Liver (tissue), 9 donors: ENCODE data around the gene PSMD6. TPM values are rescaled to one million over a fixed set of nuclear protein-coding genes. Genes with fewer than 3 reads are reported as not detected.

ENCODE experiments used
- DNase-seq: peaks from one replicate; pipeline ENCODE4 v3.0.0-alpha.2; 2017; ENCODE audit warnings: low spot score
- H3K27ac ChIP-seq, 2 donors: one replicate each; pipeline ENCODE4 v1.7.0; 2013; ENCODE audit warnings: inconsistent platforms in 2 of 2, low read length in 2 of 2, control low read depth in 1 of 2, low read depth in 1 of 2, mild to moderate bottlenecking in 1 of 2
- H3K27me3 ChIP-seq, 4 donors: one replicate each; pipeline versions ENCODE4 v1.6.1 to v1.7.0; 2013; ENCODE audit warnings: low read length in 3 of 4, inconsistent platforms in 1 of 4, mild to moderate bottlenecking in 1 of 4, moderate library complexity in 1 of 4; ENCODE audit not compliant: control insufficient read depth in 4 of 4, insufficient read depth in 4 of 4
- H3K36me3 ChIP-seq, 4 donors: one replicate each; pipeline versions ENCODE4 v1.6.1 to v1.7.0; 2013; ENCODE audit warnings: low read length in 3 of 4, mild to moderate bottlenecking in 3 of 4, low read depth in 1 of 4, moderate library complexity in 1 of 4; ENCODE audit not compliant: control insufficient read depth in 4 of 4, insufficient read depth in 3 of 4
- H3K4me1 ChIP-seq, 4 donors: one replicate each; pipeline versions ENCODE4 v1.6.1 to v1.7.0; 2013; ENCODE audit warnings: low read length in 3 of 4, mild to moderate bottlenecking in 3 of 4, moderate library complexity in 1 of 4; ENCODE audit not compliant: control insufficient read depth in 4 of 4, insufficient read depth in 4 of 4
- H3K4me3 ChIP-seq, 3 donors: one replicate each; pipeline versions ENCODE4 v1.6.1 to v1.7.0; 2013; ENCODE audit warnings: low read length in 3 of 3, control low read depth in 1 of 3, low read depth in 1 of 3, mild to moderate bottlenecking in 1 of 3
- H3K9ac ChIP-seq, 2 donors: one replicate each; pipeline ENCODE4 v1.7.0; 2013; ENCODE audit warnings: low read length in 2 of 2, mild to moderate bottlenecking in 2 of 2, moderate library complexity in 2 of 2, control low read depth in 1 of 2, low read depth in 1 of 2
- H3K9me3 ChIP-seq, 4 donors: one replicate each; pipeline versions ENCODE4 v1.6.1 to v1.7.0; 2013; ENCODE audit warnings: low read length in 3 of 4; ENCODE audit not compliant: control insufficient read depth in 4 of 4
- FOXA1 ChIP-seq: IDR thresholded peaks from 2 replicates; pipeline ENCODE4 v1.6.1; 2016; ENCODE audit warnings: antibody characterized with exemption
- FOXA2 ChIP-seq: IDR thresholded peaks from 2 replicates; pipeline ENCODE4 v1.6.1; 2016; ENCODE audit warnings: antibody characterized with exemption
- GABPA ChIP-seq, 2 donors: IDR thresholded peaks in 1 of 2; conservative IDR thresholded peaks in 1 of 2; 2 replicates each; pipeline ENCODE4 v1.6.1; 2016; ENCODE audit warnings: antibody characterized with exemption in 2 of 2, mild to moderate bottlenecking in 1 of 2, moderate library complexity in 1 of 2
- HNF4A ChIP-seq, 2 donors: conservative IDR thresholded peaks; 2 replicates each; pipeline ENCODE4 v1.6.1; 2016; ENCODE audit warnings: antibody characterized with exemption in 2 of 2, mild to moderate bottlenecking in 2 of 2
- HNF4G ChIP-seq: IDR thresholded peaks from 2 replicates; pipeline ENCODE4 v1.6.1; 2016; ENCODE audit warnings: antibody characterized with exemption
- JUND ChIP-seq, 2 donors: IDR thresholded peaks; 2 replicates each; pipeline ENCODE4 v1.6.1; 2016; ENCODE audit warnings: antibody characterized with exemption in 2 of 2
- NR2F2 ChIP-seq: IDR thresholded peaks from 2 replicates; pipeline ENCODE4 v1.6.1; 2016; ENCODE audit warnings: antibody characterized with exemption
- RAD21 ChIP-seq, 2 donors: IDR thresholded peaks; 2 replicates each; pipeline ENCODE4 v1.6.1; 2016; ENCODE audit warnings: antibody characterized with exemption in 2 of 2, mild to moderate bottlenecking in 2 of 2
- RXRA ChIP-seq, 2 donors: IDR thresholded peaks; 2 replicates each; pipeline ENCODE4 v1.6.1; 2017 to 2018; ENCODE audit warnings: antibody characterized with exemption in 2 of 2, mild to moderate bottlenecking in 1 of 2
- SP1 ChIP-seq: IDR thresholded peaks from 2 replicates; pipeline ENCODE4 v1.6.1; 2018; ENCODE audit warnings: antibody characterized with exemption, mild to moderate bottlenecking
- TAF1 ChIP-seq: conservative IDR thresholded peaks from 2 replicates; pipeline ENCODE4 v1.6.1; 2016; ENCODE audit warnings: antibody characterized with exemption, mild to moderate bottlenecking
- YY1 ChIP-seq: IDR thresholded peaks from 2 replicates; pipeline ENCODE4 v1.6.1; 2016; ENCODE audit warnings: antibody characterized with exemption, mild to moderate bottlenecking
- ZBTB33 ChIP-seq: IDR thresholded peaks from 2 replicates; pipeline ENCODE4 v1.6.1; 2016; ENCODE audit warnings: antibody characterized with exemption
- WGBS: extraction: QIAGEN DNeasy Blood & Tissue Kit; methylation state at CpG from one replicate; pipeline ENCODE4 v1.1.7; 2013; 5-methylcytosine and 5-hydroxymethylcytosine counted together
- polyA plus RNA-seq, 2 donors: library from polyadenylated mRNA; stranded (reverse) in 1 of 2; unstranded in 1 of 2; fragments of 200-250 nt in 1 of 2; fragments of >200 nt in 1 of 2; fragmentation: Nextera tagmentation in 1 of 2; extraction: Ambion mirVana in 1 of 2; gene quantifications; one replicate each; pipeline versions ENCODE4 v1.2.1 to v1.2.3, GENCODE V29; 2013 to 2015
- total RNA-seq, 2 donors: library from RNA; depleted of rRNA; stranded (reverse); fragments of >200 nt; gene quantifications; one replicate each; pipeline ENCODE4 v1.2.3, GENCODE V29; 2014
- TF ChIP-seq, protein P1 (sequence below): IDR thresholded peaks from 2 replicates; pipeline ENCODE4 v1.6.1; 2016; ENCODE audit warnings: antibody characterized with exemption, mild to moderate bottlenecking
- TF ChIP-seq, protein P2 (sequence below): IDR thresholded peaks from 2 replicates; pipeline ENCODE4 v1.6.1; 2016; ENCODE audit warnings: antibody characterized with exemption
- TF ChIP-seq, protein P3 (sequence below): IDR thresholded peaks from 2 replicates; pipeline ENCODE4 v1.6.1; 2016; ENCODE audit warnings: antibody characterized with exemption
- TF ChIP-seq, protein P4 (sequence below): fragments of 150-350 bp; IDR thresholded peaks from 2 replicates; pipeline ENCODE4 v1.5.1; 2017; ENCODE audit warnings: improper control_type of control experiment, low read depth, low read length; ENCODE audit not compliant: missing input control
- donor health status: healthy.
- donor health status: healthy.
- donor health status: healthy.
- donor health status: healthy.
- donor health status: healthy.

The PSMD6 gene
- total and polyA plus RNA-seq, 4 donors, result 49.3 to 72.7 (median 54.9) TPM

DNA sequence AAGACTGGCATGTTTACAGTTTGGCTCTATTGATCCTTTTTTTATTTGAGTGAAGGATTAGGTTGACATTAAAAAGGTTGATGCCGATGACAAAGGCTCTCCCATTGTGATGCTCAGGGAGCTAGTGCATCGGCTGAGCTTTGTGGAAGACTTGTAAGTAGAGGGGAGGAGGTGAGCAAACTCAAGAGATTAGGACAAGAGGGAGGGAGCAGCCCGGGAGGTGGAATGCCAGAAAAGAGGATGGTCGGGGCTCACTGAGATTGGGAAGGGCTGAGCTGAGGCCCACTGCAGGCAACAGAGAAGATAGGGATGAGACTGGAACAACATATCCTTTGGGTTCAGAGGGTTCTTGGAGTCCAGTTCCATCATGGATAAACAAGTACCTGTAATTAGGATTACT, 26.5 kb upstream of the PSMD6 start:
- no peak overlapping the region for H3K4me3 ChIP-seq
- no peak for DNase-seq
- no peaks in the 10 kb centered on the region for H3K4me1 ChIP-seq
- no peak overlapping the region for H3K27ac ChIP-seq
- 59% methylated on average over 4 of the region's 4 CpGs for WGBS
- H3K9me3 ChIP-seq, result no peaks in the 10 kb centered on the region
- H3K9ac ChIP-seq, result no peak overlapping the region
- H3K36me3 ChIP-seq, result no peaks in the 10 kb centered on the region
- H3K27me3 ChIP-seq, result peaks cover 0 to 10% (median 0%) of the 10 kb centered on the region in 4 donors
- TF ChIP-seq, protein P1, sequence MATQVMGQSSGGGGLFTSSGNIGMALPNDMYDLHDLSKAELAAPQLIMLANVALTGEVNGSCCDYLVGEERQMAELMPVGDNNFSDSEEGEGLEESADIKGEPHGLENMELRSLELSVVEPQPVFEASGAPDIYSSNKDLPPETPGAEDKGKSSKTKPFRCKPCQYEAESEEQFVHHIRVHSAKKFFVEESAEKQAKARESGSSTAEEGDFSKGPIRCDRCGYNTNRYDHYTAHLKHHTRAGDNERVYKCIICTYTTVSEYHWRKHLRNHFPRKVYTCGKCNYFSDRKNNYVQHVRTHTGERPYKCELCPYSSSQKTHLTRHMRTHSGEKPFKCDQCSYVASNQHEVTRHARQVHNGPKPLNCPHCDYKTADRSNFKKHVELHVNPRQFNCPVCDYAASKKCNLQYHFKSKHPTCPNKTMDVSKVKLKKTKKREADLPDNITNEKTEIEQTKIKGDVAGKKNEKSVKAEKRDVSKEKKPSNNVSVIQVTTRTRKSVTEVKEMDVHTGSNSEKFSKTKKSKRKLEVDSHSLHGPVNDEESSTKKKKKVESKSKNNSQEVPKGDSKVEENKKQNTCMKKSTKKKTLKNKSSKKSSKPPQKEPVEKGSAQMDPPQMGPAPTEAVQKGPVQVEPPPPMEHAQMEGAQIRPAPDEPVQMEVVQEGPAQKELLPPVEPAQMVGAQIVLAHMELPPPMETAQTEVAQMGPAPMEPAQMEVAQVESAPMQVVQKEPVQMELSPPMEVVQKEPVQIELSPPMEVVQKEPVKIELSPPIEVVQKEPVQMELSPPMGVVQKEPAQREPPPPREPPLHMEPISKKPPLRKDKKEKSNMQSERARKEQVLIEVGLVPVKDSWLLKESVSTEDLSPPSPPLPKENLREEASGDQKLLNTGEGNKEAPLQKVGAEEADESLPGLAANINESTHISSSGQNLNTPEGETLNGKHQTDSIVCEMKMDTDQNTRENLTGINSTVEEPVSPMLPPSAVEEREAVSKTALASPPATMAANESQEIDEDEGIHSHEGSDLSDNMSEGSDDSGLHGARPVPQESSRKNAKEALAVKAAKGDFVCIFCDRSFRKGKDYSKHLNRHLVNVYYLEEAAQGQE, result no peak
- TF ChIP-seq TAF1 (no peak), GABPA (IDR thresholded peaks at IDR 0.05 in 1 of 2, conservative IDR thresholded peaks at IDR 0.05 in 1 of 2) (no peak), HNF4G (no peak), RAD21 (IDR thresholded peaks at IDR 0.05) (no peak), ZBTB33 (no peak)
- TF ChIP-seq, protein P2, sequence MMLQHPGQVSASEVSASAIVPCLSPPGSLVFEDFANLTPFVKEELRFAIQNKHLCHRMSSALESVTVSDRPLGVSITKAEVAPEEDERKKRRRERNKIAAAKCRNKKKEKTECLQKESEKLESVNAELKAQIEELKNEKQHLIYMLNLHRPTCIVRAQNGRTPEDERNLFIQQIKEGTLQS, result no peak
- TF ChIP-seq, protein P3, sequence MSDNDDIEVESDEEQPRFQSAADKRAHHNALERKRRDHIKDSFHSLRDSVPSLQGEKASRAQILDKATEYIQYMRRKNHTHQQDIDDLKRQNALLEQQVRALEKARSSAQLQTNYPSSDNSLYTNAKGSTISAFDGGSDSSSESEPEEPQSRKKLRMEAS, result no peak

DNA sequence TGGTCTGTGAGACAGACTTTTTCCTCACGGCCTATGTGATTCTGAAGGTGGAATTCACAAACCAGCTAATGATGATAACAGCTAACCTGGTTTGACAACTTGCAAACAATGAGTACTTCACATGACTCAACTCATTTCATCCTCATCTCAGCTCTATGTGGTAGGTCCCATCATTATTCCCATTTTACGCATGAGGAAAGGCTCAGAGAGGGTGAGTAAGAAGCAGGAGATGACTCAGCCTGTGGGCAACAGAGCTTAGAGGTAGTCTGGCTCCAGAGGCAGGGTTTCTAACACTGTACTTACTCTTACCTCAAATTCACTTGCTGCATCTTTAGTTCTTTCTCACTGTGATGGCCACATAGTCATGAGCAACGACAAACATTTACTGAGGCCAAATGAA, 25.8 kb upstream of the PSMD6 start:
- Histone ChIP-seq H3K4me3 (no peak overlapping the region), H3K9ac (no peak overlapping the region), H3K9me3 (no peaks in the 10 kb centered on the region), H3K4me1 (no peaks in the 10 kb centered on the region), H3K27ac (no peak overlapping the region), H3K36me3 (no peaks in the 10 kb centered on the region), H3K27me3 (peaks cover 0 to 7% (median 0%) of the 10 kb centered on the region in 4 donors)
- WGBS, result 69% methylated on average over 3 of the region's 3 CpGs
- DNase-seq, result no peak
- TF ChIP-seq TAF1 (no peak), JUND (IDR thresholded peaks at IDR 0.05) (no peak), FOXA2 (no peak), ZBTB33 (no peak), RAD21 (IDR thresholded peaks at IDR 0.05) (no peak), FOXA1 (no peak), GABPA (IDR thresholded peaks at IDR 0.05 in 1 of 2, conservative IDR thresholded peaks at IDR 0.05 in 1 of 2) (no peak), YY1 (no peak), SP1 (no peak), HNF4A (conservative IDR thresholded peaks at IDR 0.05) (no peak), HNF4G (no peak), NR2F2 (no peak), RXRA (IDR thresholded peaks at IDR 0.05) (no peak)
- TF ChIP-seq, protein P2, result no peak
- TF ChIP-seq, protein P1, result no peak
- TF ChIP-seq, protein P3, result no peak
- TF ChIP-seq, protein P4, sequence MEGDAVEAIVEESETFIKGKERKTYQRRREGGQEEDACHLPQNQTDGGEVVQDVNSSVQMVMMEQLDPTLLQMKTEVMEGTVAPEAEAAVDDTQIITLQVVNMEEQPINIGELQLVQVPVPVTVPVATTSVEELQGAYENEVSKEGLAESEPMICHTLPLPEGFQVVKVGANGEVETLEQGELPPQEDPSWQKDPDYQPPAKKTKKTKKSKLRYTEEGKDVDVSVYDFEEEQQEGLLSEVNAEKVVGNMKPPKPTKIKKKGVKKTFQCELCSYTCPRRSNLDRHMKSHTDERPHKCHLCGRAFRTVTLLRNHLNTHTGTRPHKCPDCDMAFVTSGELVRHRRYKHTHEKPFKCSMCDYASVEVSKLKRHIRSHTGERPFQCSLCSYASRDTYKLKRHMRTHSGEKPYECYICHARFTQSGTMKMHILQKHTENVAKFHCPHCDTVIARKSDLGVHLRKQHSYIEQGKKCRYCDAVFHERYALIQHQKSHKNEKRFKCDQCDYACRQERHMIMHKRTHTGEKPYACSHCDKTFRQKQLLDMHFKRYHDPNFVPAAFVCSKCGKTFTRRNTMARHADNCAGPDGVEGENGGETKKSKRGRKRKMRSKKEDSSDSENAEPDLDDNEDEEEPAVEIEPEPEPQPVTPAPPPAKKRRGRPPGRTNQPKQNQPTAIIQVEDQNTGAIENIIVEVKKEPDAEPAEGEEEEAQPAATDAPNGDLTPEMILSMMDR, result no peak
